IPS-18a (cell line): Measurements from ENCODE around the gene P2RY1.

Experiments
- H3K27ac ChIP-seq: one replicate; pipeline ENCODE4 v1.5.1; 2013; ENCODE audit warnings: low read length
- H3K27me3 ChIP-seq: one replicate; pipeline ENCODE4 v1.6.1; 2013; ENCODE audit warnings: mild to moderate bottlenecking, low read length; ENCODE audit not compliant: control insufficient read depth, insufficient read depth
- H3K36me3 ChIP-seq: one replicate; pipeline ENCODE4 v1.6.1; 2013; ENCODE audit warnings: low read depth, low read length; ENCODE audit not compliant: control insufficient read depth
- H3K4me1 ChIP-seq: one replicate; pipeline ENCODE4 v1.6.1; 2013; ENCODE audit warnings: low read depth, low read length; ENCODE audit not compliant: control insufficient read depth
- H3K4me3 ChIP-seq: one replicate; pipeline ENCODE4 v1.5.1; 2013; ENCODE audit warnings: low read length
- H3K9ac ChIP-seq: one replicate; pipeline ENCODE4 v1.6.1; 2013; ENCODE audit warnings: mild to moderate bottlenecking, low read length, moderate library complexity
- H3K9me3 ChIP-seq: one replicate; pipeline ENCODE4 v1.6.1; 2013; ENCODE audit warnings: low read depth, low read length; ENCODE audit not compliant: control insufficient read depth

Gene P2RY1

GRCh38 chr3:152825566-152825965 is 9.4 kb upstream of the P2RY1 start:
- Histone ChIP-seq H3K9me3 (no peaks in the 10 kb centered on the region), H3K9ac (no peak overlapping the region), H3K27ac (no peak overlapping the region), H3K36me3 (no peaks in the 10 kb centered on the region), H3K27me3 (no peaks in the 10 kb centered on the region), H3K4me1 (no peaks in the 10 kb centered on the region), H3K4me3 (no peak overlapping the region)

DNA sequence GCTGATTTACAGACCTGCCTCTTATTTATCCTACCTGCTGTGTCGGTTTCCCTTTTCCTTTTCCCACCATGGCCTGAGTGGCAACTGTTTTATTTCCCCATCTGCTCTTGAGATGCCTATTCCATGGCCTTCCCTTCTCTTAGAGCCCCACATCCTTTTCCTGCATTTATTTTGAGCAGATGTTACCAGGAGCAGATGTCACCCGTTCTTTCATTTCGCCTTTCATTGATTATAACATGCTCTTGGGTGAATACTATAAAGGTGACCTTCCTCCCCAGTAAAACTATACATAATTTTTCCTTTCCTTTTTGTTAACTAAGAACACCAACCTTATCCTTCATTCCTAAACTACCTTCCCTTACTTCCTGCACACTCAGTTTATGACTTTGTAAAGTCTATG is 8.5 kb upstream of the P2RY1 start:
- H3K4me3 ChIP-seq, result no peak overlapping the region
- H3K9ac ChIP-seq, result no peak overlapping the region
- H3K27ac ChIP-seq, result no peak overlapping the region
- no peaks in the 10 kb centered on the region for H3K4me1 ChIP-seq
- H3K36me3 ChIP-seq, result no peaks in the 10 kb centered on the region
- H3K9me3 ChIP-seq, result no peaks in the 10 kb centered on the region
- H3K27me3 ChIP-seq, result no peaks in the 10 kb centered on the region

GRCh38 chr3:152827313-152827712 is 7.6 kb upstream of the P2RY1 start:
- H3K27me3 ChIP-seq, result no peaks in the 10 kb centered on the region
- H3K9ac ChIP-seq, result no peak overlapping the region
- no peak overlapping the region for H3K4me3 ChIP-seq
- H3K9me3 ChIP-seq, result no peaks in the 10 kb centered on the region
- no peaks in the 10 kb centered on the region for H3K36me3 ChIP-seq
- H3K27ac ChIP-seq, result no peak overlapping the region
- no peaks in the 10 kb centered on the region for H3K4me1 ChIP-seq

GRCh38 chr3:152828075-152828840 is 6.7 kb upstream of the P2RY1 start:
- no peaks in the 10 kb centered on the region for H3K36me3 ChIP-seq
- no peak overlapping the region for H3K4me3 ChIP-seq
- no peaks in the 10 kb centered on the region for H3K9me3 ChIP-seq
- no peaks in the 10 kb centered on the region for H3K27me3 ChIP-seq
- no peak overlapping the region for H3K27ac ChIP-seq
- no peak overlapping the region for H3K9ac ChIP-seq
- no peaks in the 10 kb centered on the region for H3K4me1 ChIP-seq

DNA sequence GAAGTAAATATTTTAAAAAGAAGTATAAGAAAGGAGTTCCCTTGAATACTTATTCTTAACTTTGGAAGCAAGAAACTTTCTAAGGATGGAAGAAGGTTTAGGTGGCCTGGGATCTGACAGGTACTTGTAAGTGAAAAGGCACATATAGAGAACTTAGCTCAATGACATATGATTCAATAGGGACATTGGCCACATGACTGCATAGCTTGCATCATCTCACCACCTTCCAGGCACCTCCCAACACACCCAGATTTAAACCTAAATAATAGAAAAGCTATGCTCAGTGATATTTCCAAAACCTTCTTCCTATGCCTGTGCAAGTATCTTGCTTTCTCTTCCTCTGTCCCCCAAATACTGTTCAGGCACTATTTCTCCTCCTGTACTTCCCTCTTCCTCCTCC is 4.7 kb upstream of the P2RY1 start:
- no peaks in the 10 kb centered on the region for H3K27me3 ChIP-seq
- peaks cover 6% of the 10 kb centered on the region for H3K4me1 ChIP-seq
- no peak overlapping the region for H3K4me3 ChIP-seq
- H3K36me3 ChIP-seq, result no peaks in the 10 kb centered on the region
- no peak overlapping the region for H3K9ac ChIP-seq
- no peak overlapping the region for H3K27ac ChIP-seq
- H3K9me3 ChIP-seq, result no peaks in the 10 kb centered on the region

DNA sequence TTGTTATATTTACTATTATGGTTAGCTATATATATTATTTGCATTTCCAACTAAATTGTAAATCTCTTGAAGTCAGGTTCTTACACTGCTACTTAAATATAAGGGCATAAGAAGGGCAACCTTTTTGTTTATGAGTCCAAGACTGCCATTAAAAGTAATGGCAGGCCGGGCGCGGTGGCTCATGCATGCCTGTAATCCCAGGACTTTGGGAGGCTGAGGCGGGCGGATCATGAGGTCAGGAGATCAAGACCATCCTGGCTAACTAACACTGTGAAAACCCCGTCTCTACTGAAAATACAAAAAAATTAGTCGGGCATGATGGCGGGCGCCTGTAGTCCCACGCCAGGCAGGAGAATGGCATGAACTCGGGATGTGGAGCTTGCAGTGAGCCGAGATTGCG is 2.9 kb upstream of the P2RY1 start:
- no peaks in the 10 kb centered on the region for H3K9me3 ChIP-seq
- H3K27ac ChIP-seq, result no peak overlapping the region
- H3K4me1 ChIP-seq, result peaks cover 12% of the 10 kb centered on the region
- H3K36me3 ChIP-seq, result no peaks in the 10 kb centered on the region
- no peak overlapping the region for H3K9ac ChIP-seq
- H3K27me3 ChIP-seq, result peaks cover 16% of the 10 kb centered on the region
- H3K4me3 ChIP-seq, result no peak overlapping the region

GRCh38 chr3:152833089-152833488 is 1.8 kb upstream of the P2RY1 start:
- Histone ChIP-seq H3K27ac (no peak overlapping the region), H3K4me3 (no peak overlapping the region), H3K36me3 (no peaks in the 10 kb centered on the region), H3K9ac (no peak overlapping the region), H3K27me3 (peaks cover 20% of the 10 kb centered on the region), H3K9me3 (no peaks in the 10 kb centered on the region), H3K4me1 (peaks cover 17% of the 10 kb centered on the region)

GRCh38 chr3:152834191-152834775 is 648 bp upstream of the P2RY1 start:
- Histone ChIP-seq H3K9ac (peak overlapping the region; percentile 77), H3K27ac (no peak overlapping the region), H3K36me3 (peaks cover 4% of the 10 kb centered on the region), H3K4me1 (peaks cover 25% of the 10 kb centered on the region), H3K9me3 (no peaks in the 10 kb centered on the region), H3K4me3 (peak overlapping the region; percentile 87), H3K27me3 (peaks cover 20% of the 10 kb centered on the region)

GRCh38 chr3:152835601-152836102 is 721 bp downstream of the P2RY1 start:
- Histone ChIP-seq H3K4me1 (peaks cover 25% of the 10 kb centered on the region), H3K9me3 (no peaks in the 10 kb centered on the region), H3K27me3 (peaks cover 20% of the 10 kb centered on the region), H3K9ac (peak overlapping the region; percentile 77), H3K4me3 (peak overlapping the region; percentile 87), H3K36me3 (peaks cover 4% of the 10 kb centered on the region), H3K27ac (no peak overlapping the region)

DNA sequence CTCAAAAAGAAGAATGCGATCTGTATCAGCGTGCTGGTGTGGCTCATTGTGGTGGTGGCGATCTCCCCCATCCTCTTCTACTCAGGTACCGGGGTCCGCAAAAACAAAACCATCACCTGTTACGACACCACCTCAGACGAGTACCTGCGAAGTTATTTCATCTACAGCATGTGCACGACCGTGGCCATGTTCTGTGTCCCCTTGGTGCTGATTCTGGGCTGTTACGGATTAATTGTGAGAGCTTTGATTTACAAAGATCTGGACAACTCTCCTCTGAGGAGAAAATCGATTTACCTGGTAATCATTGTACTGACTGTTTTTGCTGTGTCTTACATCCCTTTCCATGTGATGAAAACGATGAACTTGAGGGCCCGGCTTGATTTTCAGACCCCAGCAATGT is 1.3 kb downstream of the P2RY1 start:
- H3K27me3 ChIP-seq, result peaks cover 20% of the 10 kb centered on the region
- peaks cover 4% of the 10 kb centered on the region for H3K36me3 ChIP-seq
- no peak overlapping the region for H3K27ac ChIP-seq
- H3K4me3 ChIP-seq, result peak overlapping the region; percentile 87
- H3K9me3 ChIP-seq, result no peaks in the 10 kb centered on the region
- peaks cover 25% of the 10 kb centered on the region for H3K4me1 ChIP-seq
- H3K9ac ChIP-seq, result peak overlapping the region; percentile 77

DNA sequence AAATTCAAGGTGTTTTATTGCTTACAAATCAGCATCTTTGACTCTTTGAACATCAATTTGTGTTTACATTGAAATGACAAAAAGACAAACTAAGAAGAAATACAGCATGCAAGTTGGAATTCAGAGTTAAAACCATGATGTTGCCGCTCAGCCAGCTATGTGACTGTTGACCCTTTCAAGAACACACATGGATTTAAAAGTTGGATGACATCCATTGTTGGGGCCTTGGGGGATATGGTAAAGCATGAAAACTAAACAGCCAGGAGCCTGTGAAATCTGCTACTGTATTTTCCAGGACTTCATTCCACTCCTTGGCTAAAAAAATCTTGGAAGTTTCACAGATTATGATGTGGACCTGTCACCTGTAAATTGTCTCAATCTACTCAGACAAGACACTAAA is 4.6 kb downstream of the P2RY1 start:
- Histone ChIP-seq H3K4me3 (peak overlapping the region; percentile 87), H3K9me3 (no peaks in the 10 kb centered on the region)

DNA sequence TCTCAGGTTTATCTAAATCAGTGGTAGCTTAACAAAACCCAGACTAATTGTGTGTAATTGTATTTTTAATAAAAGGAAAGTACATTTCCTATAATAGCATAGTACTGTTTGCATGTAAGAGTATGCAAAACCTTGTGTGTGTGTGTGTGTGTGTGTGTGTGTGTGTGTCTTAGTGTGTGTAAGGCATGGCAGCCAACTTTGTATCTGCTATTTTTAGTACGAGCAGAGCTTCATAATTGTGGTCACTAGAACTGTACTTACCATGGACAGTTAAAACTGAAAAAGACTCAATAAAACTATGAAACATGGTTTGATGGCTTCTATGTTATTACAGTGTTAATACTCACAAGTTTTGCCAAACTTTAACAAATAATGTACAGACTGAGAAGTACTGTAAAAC is 6.2 kb downstream of the P2RY1 start:
- no peak overlapping the region for H3K27ac ChIP-seq
- no peaks in the 10 kb centered on the region for H3K9me3 ChIP-seq
- H3K4me3 ChIP-seq, result no peak overlapping the region
- H3K27me3 ChIP-seq, result peaks cover 13% of the 10 kb centered on the region
- H3K36me3 ChIP-seq, result peaks cover 4% of the 10 kb centered on the region
- H3K4me1 ChIP-seq, result peaks cover 19% of the 10 kb centered on the region
- H3K9ac ChIP-seq, result no peak overlapping the region

More for the DNA sequence above, 4.6 kb downstream of the P2RY1 start:
- Histone ChIP-seq H3K4me1 (peaks cover 19% of the 10 kb centered on the region), H3K27ac (no peak overlapping the region), H3K36me3 (peaks cover 4% of the 10 kb centered on the region), H3K9ac (no peak overlapping the region), H3K27me3 (peaks cover 20% of the 10 kb centered on the region)
